T-helper 17 cell (primary cell): ENCODE data around the gene LGI2. TPM values are rescaled to one million over a fixed set of nuclear protein-coding genes. Genes with fewer than 3 reads are reported as not detected.
A peak's percentile ranks its signal among the peaks of the same experiment; 100 is the strongest.
"Not testable (repeated sequence)": the region's sequence is repeated elsewhere in the genome, so short reads cannot be mapped to it uniquely, and the experiment has no call there.

ENCODE experiments used
- ATAC-seq: fragments of 150-1000 bp; cut with Tn5 transposase; 2 replicates; pipeline ENCODE4 v1.10.0; 2021; ENCODE audit warnings: mild to moderate bottlenecking, moderate library complexity
- DNase-seq, 3 donors: peaks; one replicate each; pipeline versions ENCODE4 v3.0.0 to v3.0.0-alpha.2; 2020 to 2021
- H3K9me3 ChIP-seq: one replicate; pipeline ENCODE4 v1.7.0; 2013; ENCODE audit warnings: low read length, mild to moderate bottlenecking; ENCODE audit not compliant: control insufficient read depth, poor library complexity, severe bottlenecking
- H3K27ac Mint-ChIP-seq: one replicate; pipeline ENCODE4 v1.8.0; 2022; ENCODE audit warnings: mild to moderate bottlenecking, moderate library complexity, mixed read lengths
- H3K27me3 Mint-ChIP-seq: one replicate; pipeline ENCODE4 v1.8.0; 2022; ENCODE audit warnings: mixed read lengths
- H3K36me3 Mint-ChIP-seq: one replicate; pipeline ENCODE4 v1.8.0; 2022; ENCODE audit warnings: low read depth, mixed read lengths
- H3K4me1 Mint-ChIP-seq: one replicate; pipeline ENCODE4 v1.8.0; 2022; ENCODE audit warnings: mild to moderate bottlenecking, mixed read lengths
- H3K4me3 Mint-ChIP-seq: one replicate; pipeline ENCODE4 v1.8.0; 2022; ENCODE audit warnings: mild to moderate bottlenecking, moderate library complexity, mixed read lengths
- total RNA-seq, 4 donors: library from RNA in 2 of 4; stranded (reverse) in 2 of 4; gene quantifications; one replicate each; pipeline ENCODE4 v1.2.3 and lab custom pipeline; 2022 to 2026

The LGI2 gene
- not detected for total RNA-seq
- total RNA-seq (lab: John Stamatoyannopoulos, UW) = 0 reads per million in 2 donors

GRCh38 chr4:25030277-25031076 is at the start of gene LGI2:
Gene LGI2 (minus strand): TSS chr4:25030946. CDS start chr4:25030693, 253 bp downstream.
- Mint-ChIP-seq H3K4me1 (peaks cover 7% of the 10 kb centered on the region), H3K27me3 (peaks cover 58% of the 10 kb centered on the region), H3K27ac (no peak within 1 kb of the TSS), H3K4me3 (peak within 1 kb of the TSS; percentile 15), H3K36me3 (peaks cover 2% of the 10 kb centered on the region)
- ATAC-seq (no peak), DNase-seq (no peak)
- no peaks in the 10 kb centered on the region for H3K9me3 ChIP-seq

- no peaks in the 10 kb centered on the region for H3K9me3 ChIP-seq
- Mint-ChIP-seq H3K36me3 (no peaks in the 10 kb centered on the region), H3K4me1 (no peaks in the 10 kb centered on the region), H3K4me3 (no peak overlapping the region), H3K27ac (no peak overlapping the region), H3K27me3 (peaks cover 54% of the 10 kb centered on the region)
- ATAC-seq (no peak), DNase-seq (no peak)
These were observed 47.8 kb upstream of the LGI2 start for GRCh38 chr4:25078523-25078922.

GRCh38 chr4:25076625-25077398 is 46.1 kb upstream of the LGI2 start:
- no peak overlapping the region for H3K27ac Mint-ChIP-seq
- H3K27me3 Mint-ChIP-seq = peaks cover 46% of the 10 kb centered on the region
- DNase-seq (no peak), ATAC-seq (no peak)
- H3K36me3 Mint-ChIP-seq = no peaks in the 10 kb centered on the region
- H3K9me3 ChIP-seq = no peaks in the 10 kb centered on the region
- no peak overlapping the region for H3K4me3 Mint-ChIP-seq
- H3K4me1 Mint-ChIP-seq = no peaks in the 10 kb centered on the region

- H3K27me3 Mint-ChIP-seq = peaks cover 41% of the 10 kb centered on the region
- ATAC-seq (no peak), DNase-seq (no peak)
- no peak overlapping the region for H3K4me3 Mint-ChIP-seq
- H3K4me1 Mint-ChIP-seq = no peaks in the 10 kb centered on the region
- no peak overlapping the region for H3K27ac Mint-ChIP-seq
- H3K36me3 Mint-ChIP-seq = no peaks in the 10 kb centered on the region
- no peaks in the 10 kb centered on the region for H3K9me3 ChIP-seq
These were observed 45.1 kb upstream of the LGI2 start for GRCh38 chr4:25075851-25076250.

- no peak overlapping the region for H3K27ac Mint-ChIP-seq
- H3K27me3 Mint-ChIP-seq = peaks cover 44% of the 10 kb centered on the region
- no peak overlapping the region for H3K4me3 Mint-ChIP-seq
- DNase-seq (no peak), ATAC-seq (no peak)
- no peaks in the 10 kb centered on the region for H3K4me1 Mint-ChIP-seq
- H3K36me3 Mint-ChIP-seq = no peaks in the 10 kb centered on the region
- H3K9me3 ChIP-seq = no peaks in the 10 kb centered on the region
These were observed 44.4 kb upstream of the LGI2 start for GRCh38 chr4:25075129-25075528.

- no peaks in the 10 kb centered on the region for H3K36me3 Mint-ChIP-seq
- H3K9me3 ChIP-seq = no peaks in the 10 kb centered on the region
- DNase-seq (no peak), ATAC-seq (no peak)
- no peak overlapping the region for H3K27ac Mint-ChIP-seq
- no peaks in the 10 kb centered on the region for H3K4me1 Mint-ChIP-seq
- H3K27me3 Mint-ChIP-seq = peaks cover 24% of the 10 kb centered on the region
- H3K4me3 Mint-ChIP-seq = no peak overlapping the region
These were observed 39.8 kb upstream of the LGI2 start for GRCh38 chr4:25070545-25070944.

GRCh38 chr4:25069014-25069413 is 38.3 kb upstream of the LGI2 start:
- no peaks in the 10 kb centered on the region for H3K36me3 Mint-ChIP-seq
- no peak overlapping the region for H3K4me3 Mint-ChIP-seq
- ATAC-seq (no peak), DNase-seq (no peak)
- no peaks in the 10 kb centered on the region for H3K4me1 Mint-ChIP-seq
- peaks cover 17% of the 10 kb centered on the region for H3K27me3 Mint-ChIP-seq
- H3K9me3 ChIP-seq = no peaks in the 10 kb centered on the region
- no peak overlapping the region for H3K27ac Mint-ChIP-seq

GRCh38 chr4:25068386-25068785 is 37.6 kb upstream of the LGI2 start:
- no peaks in the 10 kb centered on the region for H3K36me3 Mint-ChIP-seq
- H3K4me3 Mint-ChIP-seq = no peak overlapping the region
- no peak for ATAC-seq
- no peak for DNase-seq
- H3K27ac Mint-ChIP-seq = no peak overlapping the region
- no peaks in the 10 kb centered on the region for H3K9me3 ChIP-seq
- H3K4me1 Mint-ChIP-seq = no peaks in the 10 kb centered on the region
- H3K27me3 Mint-ChIP-seq = peaks cover 14% of the 10 kb centered on the region

- ATAC-seq (no peak), DNase-seq (no peak)
- Mint-ChIP-seq H3K36me3 (no peaks in the 10 kb centered on the region), H3K27me3 (peaks cover 20% of the 10 kb centered on the region), H3K4me1 (no peaks in the 10 kb centered on the region), H3K4me3 (no peak overlapping the region), H3K27ac (no peak overlapping the region)
- no peaks in the 10 kb centered on the region for H3K9me3 ChIP-seq
These were observed 35.3 kb upstream of the LGI2 start for GRCh38 chr4:25065932-25066590.

- ATAC-seq (no peak), DNase-seq (no peak)
- H3K9me3 ChIP-seq = no peaks in the 10 kb centered on the region
- Mint-ChIP-seq H3K36me3 (no peaks in the 10 kb centered on the region), H3K4me3 (no peak overlapping the region), H3K27ac (no peak overlapping the region), H3K4me1 (no peaks in the 10 kb centered on the region), H3K27me3 (peaks cover 20% of the 10 kb centered on the region)
These were observed 34.7 kb upstream of the LGI2 start for GRCh38 chr4:25065431-25065858.

GRCh38 chr4:25064447-25064846 is 33.7 kb upstream of the LGI2 start:
- ATAC-seq = not testable (repeated sequence)
- H3K27me3 Mint-ChIP-seq = peaks cover 25% of the 10 kb centered on the region

GRCh38 chr4:25063116-25063515 is 32.4 kb upstream of the LGI2 start:
- DNase-seq (no peak), ATAC-seq (no peak)
- H3K4me3 Mint-ChIP-seq = no peak overlapping the region
- no peaks in the 10 kb centered on the region for H3K36me3 Mint-ChIP-seq
- H3K27me3 Mint-ChIP-seq = peaks cover 25% of the 10 kb centered on the region
- no peak overlapping the region for H3K27ac Mint-ChIP-seq
- H3K9me3 ChIP-seq = no peaks in the 10 kb centered on the region
- no peaks in the 10 kb centered on the region for H3K4me1 Mint-ChIP-seq

More at GRCh38 chr4:25064447-25064846, 33.7 kb upstream of the LGI2 start:
- not testable (repeated sequence) for H3K27ac Mint-ChIP-seq, DNase-seq, H3K4me1 Mint-ChIP-seq, H3K9me3 ChIP-seq, H3K4me3 Mint-ChIP-seq, H3K36me3 Mint-ChIP-seq

GRCh38 chr4:25062098-25062497 is 31.4 kb upstream of the LGI2 start:
- Mint-ChIP-seq H3K27me3 (peaks cover 32% of the 10 kb centered on the region), H3K27ac (no peak overlapping the region), H3K4me3 (no peak overlapping the region), H3K36me3 (no peaks in the 10 kb centered on the region), H3K4me1 (no peaks in the 10 kb centered on the region)
- ATAC-seq = no peak
- no peaks in the 10 kb centered on the region for H3K9me3 ChIP-seq
- DNase-seq = no peak
